ENCODE measurements around the gene TMPRSS11D.

The TMPRSS11D gene

GRCh38 chr4:67879486-67879885, 4.3 kb downstream of the TMPRSS11D start:
- TF ChIP-seq, protein P1, sequence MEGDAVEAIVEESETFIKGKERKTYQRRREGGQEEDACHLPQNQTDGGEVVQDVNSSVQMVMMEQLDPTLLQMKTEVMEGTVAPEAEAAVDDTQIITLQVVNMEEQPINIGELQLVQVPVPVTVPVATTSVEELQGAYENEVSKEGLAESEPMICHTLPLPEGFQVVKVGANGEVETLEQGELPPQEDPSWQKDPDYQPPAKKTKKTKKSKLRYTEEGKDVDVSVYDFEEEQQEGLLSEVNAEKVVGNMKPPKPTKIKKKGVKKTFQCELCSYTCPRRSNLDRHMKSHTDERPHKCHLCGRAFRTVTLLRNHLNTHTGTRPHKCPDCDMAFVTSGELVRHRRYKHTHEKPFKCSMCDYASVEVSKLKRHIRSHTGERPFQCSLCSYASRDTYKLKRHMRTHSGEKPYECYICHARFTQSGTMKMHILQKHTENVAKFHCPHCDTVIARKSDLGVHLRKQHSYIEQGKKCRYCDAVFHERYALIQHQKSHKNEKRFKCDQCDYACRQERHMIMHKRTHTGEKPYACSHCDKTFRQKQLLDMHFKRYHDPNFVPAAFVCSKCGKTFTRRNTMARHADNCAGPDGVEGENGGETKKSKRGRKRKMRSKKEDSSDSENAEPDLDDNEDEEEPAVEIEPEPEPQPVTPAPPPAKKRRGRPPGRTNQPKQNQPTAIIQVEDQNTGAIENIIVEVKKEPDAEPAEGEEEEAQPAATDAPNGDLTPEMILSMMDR (IDR thresholded peaks at IDR 0.05; ENCODE audit: low read depth, low read length): no peak
- no peak for TF ChIP-seq EZH2phosphoT487 (IDR thresholded peaks at IDR 0.05; ENCODE audit: low read depth)
- H3K4me3 ChIP-seq (ENCODE audit: low read length): no peak overlapping the region
- H3K4me2 ChIP-seq (ENCODE audit: low read length): no peak overlapping the region
- H4K20me1 ChIP-seq (ENCODE audit: insufficient read depth, low read length): no peaks in the 10 kb centered on the region
- H3K36me3 ChIP-seq (replicated peaks; ENCODE audit: low read depth, low read length): no peaks in the 10 kb centered on the region
- no peak overlapping the region for H2AFZ ChIP-seq (ENCODE audit: low read depth, low read length)
- no peak overlapping the region for H3K27ac ChIP-seq (ENCODE audit: low read length)
- H3K79me2 ChIP-seq (ENCODE audit: low read length): no peaks in the 10 kb centered on the region
- no peaks in the 10 kb centered on the region for H3K9me3 ChIP-seq (ENCODE audit: insufficient read depth, low read length)
- H3K4me1 ChIP-seq (ENCODE audit: low read length): no peaks in the 10 kb centered on the region
- no peaks in the 10 kb centered on the region for H3K27me3 ChIP-seq (ENCODE audit: low read depth, low read length)
- H3K9ac ChIP-seq (ENCODE audit: low read length): no peak overlapping the region

DNA sequence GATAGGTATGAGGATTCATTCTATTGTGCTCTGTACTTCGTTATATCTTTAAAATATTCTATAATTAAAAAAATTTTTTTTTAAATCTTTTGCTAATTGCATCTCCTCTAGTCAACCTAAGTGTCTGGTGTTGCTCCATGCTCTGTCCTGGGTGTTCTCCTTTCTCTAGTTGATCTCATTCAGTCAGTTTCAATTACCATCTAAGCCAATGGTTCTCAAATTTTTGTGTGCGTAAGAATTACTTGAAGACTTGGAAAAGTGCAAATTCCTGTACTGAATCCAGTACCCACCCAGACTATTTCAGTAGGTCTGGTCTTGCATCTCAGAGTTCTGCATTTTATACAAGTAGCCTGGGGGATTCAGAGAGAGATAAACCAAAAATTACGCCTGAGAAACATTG, 6.7 kb downstream of the TMPRSS11D start:
- Histone ChIP-seq H3K9ac (ENCODE audit: low read length) (no peak overlapping the region), H3K36me3 (replicated peaks; ENCODE audit: low read depth, low read length) (no peaks in the 10 kb centered on the region), H3K27ac (ENCODE audit: low read length) (no peak overlapping the region), H3K4me3 (ENCODE audit: low read length) (no peak overlapping the region), H2AFZ (ENCODE audit: low read depth, low read length) (no peak overlapping the region), H3K79me2 (ENCODE audit: low read length) (no peaks in the 10 kb centered on the region), H3K4me2 (ENCODE audit: low read length) (no peak overlapping the region), H3K27me3 (ENCODE audit: low read depth, low read length) (no peaks in the 10 kb centered on the region), H3K9me3 (ENCODE audit: insufficient read depth, low read length) (no peaks in the 10 kb centered on the region), H3K4me1 (ENCODE audit: low read length) (peaks cover 2% of the 10 kb centered on the region), H4K20me1 (ENCODE audit: insufficient read depth, low read length) (no peaks in the 10 kb centered on the region)
- TF ChIP-seq EZH2phosphoT487 (IDR thresholded peaks at IDR 0.05; ENCODE audit: low read depth): no peak
- TF ChIP-seq, protein P1 (IDR thresholded peaks at IDR 0.05; ENCODE audit: low read depth, low read length): no peak

DNA sequence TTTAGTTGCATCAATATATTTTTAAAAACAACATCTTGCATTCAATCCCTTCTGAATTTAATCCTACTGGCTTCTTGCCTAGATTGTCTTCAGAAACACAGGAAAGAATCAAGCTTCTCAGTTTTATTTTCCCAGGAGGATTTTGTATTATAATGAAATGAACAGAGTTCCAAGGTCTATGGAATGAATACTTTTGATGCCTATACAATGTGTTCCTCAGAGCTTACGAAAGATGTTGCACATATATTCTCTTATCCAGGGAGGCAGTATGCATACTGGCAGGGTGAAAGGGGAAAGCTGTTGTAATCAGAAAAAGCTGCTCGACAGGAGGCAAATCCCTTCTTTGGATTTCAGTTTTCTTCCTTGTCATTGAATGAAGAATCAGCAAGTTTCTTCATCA, 8.8 kb downstream of the TMPRSS11D start:
- no peak overlapping the region for H3K4me3 ChIP-seq (ENCODE audit: low read length)
- no peak overlapping the region for H2AFZ ChIP-seq (ENCODE audit: low read depth, low read length)
- H3K27me3 ChIP-seq (ENCODE audit: low read depth, low read length): no peaks in the 10 kb centered on the region
- no peaks in the 10 kb centered on the region for H3K36me3 ChIP-seq (replicated peaks; ENCODE audit: low read depth, low read length)
- no peak overlapping the region for H3K4me2 ChIP-seq (ENCODE audit: low read length)
- H3K79me2 ChIP-seq (ENCODE audit: low read length): no peaks in the 10 kb centered on the region
- H3K9me3 ChIP-seq (ENCODE audit: insufficient read depth, low read length): no peaks in the 10 kb centered on the region
- no peak overlapping the region for H3K27ac ChIP-seq (ENCODE audit: low read length)
- no peak for TF ChIP-seq EZH2phosphoT487 (IDR thresholded peaks at IDR 0.05; ENCODE audit: low read depth)
- TF ChIP-seq, protein P1 (IDR thresholded peaks at IDR 0.05; ENCODE audit: low read depth, low read length): no peak
- H3K9ac ChIP-seq (ENCODE audit: low read length): no peak overlapping the region
- no peaks in the 10 kb centered on the region for H4K20me1 ChIP-seq (ENCODE audit: insufficient read depth, low read length)
- H3K4me1 ChIP-seq (ENCODE audit: low read length): peaks cover 3% of the 10 kb centered on the region

- H3K27ac ChIP-seq (ENCODE audit: low read length): no peak overlapping the region
- H2AFZ ChIP-seq (ENCODE audit: low read depth, low read length): no peak overlapping the region
- H3K9ac ChIP-seq (ENCODE audit: low read length): no peak overlapping the region
- no peaks in the 10 kb centered on the region for H4K20me1 ChIP-seq (ENCODE audit: insufficient read depth, low read length)
- no peaks in the 10 kb centered on the region for H3K36me3 ChIP-seq (replicated peaks; ENCODE audit: low read depth, low read length)
- H3K4me3 ChIP-seq (ENCODE audit: low read length): no peak overlapping the region
- H3K4me1 ChIP-seq (ENCODE audit: low read length): peaks cover 3% of the 10 kb centered on the region
- no peak overlapping the region for H3K4me2 ChIP-seq (ENCODE audit: low read length)
- TF ChIP-seq EZH2phosphoT487 (IDR thresholded peaks at IDR 0.05; ENCODE audit: low read depth): no peak
- TF ChIP-seq, protein P1 (IDR thresholded peaks at IDR 0.05; ENCODE audit: low read depth, low read length): no peak
- H3K9me3 ChIP-seq (ENCODE audit: insufficient read depth, low read length): no peaks in the 10 kb centered on the region
- no peaks in the 10 kb centered on the region for H3K27me3 ChIP-seq (ENCODE audit: low read depth, low read length)
- H3K79me2 ChIP-seq (ENCODE audit: low read length): no peaks in the 10 kb centered on the region
These were observed 10.7 kb downstream of the TMPRSS11D start for GRCh38 chr4:67873116-67873515.

Measured in OCI-LY3 (cell line).